Measurements from ENCODE around the gene MYO1E.
A peak's percentile ranks its signal among the peaks of the same experiment; 100 is the strongest.

Gene MYO1E

GRCh38 chr15:59252137-59252536 lies 120.5 kb downstream of the MYO1E start:
- TF ChIP-seq, protein P1, sequence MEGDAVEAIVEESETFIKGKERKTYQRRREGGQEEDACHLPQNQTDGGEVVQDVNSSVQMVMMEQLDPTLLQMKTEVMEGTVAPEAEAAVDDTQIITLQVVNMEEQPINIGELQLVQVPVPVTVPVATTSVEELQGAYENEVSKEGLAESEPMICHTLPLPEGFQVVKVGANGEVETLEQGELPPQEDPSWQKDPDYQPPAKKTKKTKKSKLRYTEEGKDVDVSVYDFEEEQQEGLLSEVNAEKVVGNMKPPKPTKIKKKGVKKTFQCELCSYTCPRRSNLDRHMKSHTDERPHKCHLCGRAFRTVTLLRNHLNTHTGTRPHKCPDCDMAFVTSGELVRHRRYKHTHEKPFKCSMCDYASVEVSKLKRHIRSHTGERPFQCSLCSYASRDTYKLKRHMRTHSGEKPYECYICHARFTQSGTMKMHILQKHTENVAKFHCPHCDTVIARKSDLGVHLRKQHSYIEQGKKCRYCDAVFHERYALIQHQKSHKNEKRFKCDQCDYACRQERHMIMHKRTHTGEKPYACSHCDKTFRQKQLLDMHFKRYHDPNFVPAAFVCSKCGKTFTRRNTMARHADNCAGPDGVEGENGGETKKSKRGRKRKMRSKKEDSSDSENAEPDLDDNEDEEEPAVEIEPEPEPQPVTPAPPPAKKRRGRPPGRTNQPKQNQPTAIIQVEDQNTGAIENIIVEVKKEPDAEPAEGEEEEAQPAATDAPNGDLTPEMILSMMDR (IDR thresholded peaks at IDR 0.05; ENCODE audit: low read depth, low read length, missing control alignments) = no peak
- no peak for DNase-seq (ENCODE audit: extremely low read depth, low read depth)
- H3K4me3 ChIP-seq (replicated peaks; ENCODE audit: low read depth, low read length) = no peak overlapping the region

- DNase-seq (ENCODE audit: extremely low read depth, low read depth) = no peak
- no peak overlapping the region for H3K4me3 ChIP-seq (replicated peaks; ENCODE audit: low read depth, low read length)
- TF ChIP-seq, protein P1 (IDR thresholded peaks at IDR 0.05; ENCODE audit: low read depth, low read length, missing control alignments) = no peak
Observed at GRCh38 chr15:59251001-59251845, 121.4 kb downstream of the MYO1E start.

GRCh38 chr15:59250249-59250648 lies 122.4 kb downstream of the MYO1E start:
- no peak overlapping the region for H3K4me3 ChIP-seq (replicated peaks; ENCODE audit: low read depth, low read length)
- TF ChIP-seq, protein P1 (IDR thresholded peaks at IDR 0.05; ENCODE audit: low read depth, low read length, missing control alignments) = no peak
- DNase-seq (ENCODE audit: extremely low read depth, low read depth) = no peak

- DNase-seq (ENCODE audit: extremely low read depth, low read depth) = no peak
- TF ChIP-seq, protein P1 (IDR thresholded peaks at IDR 0.05; ENCODE audit: low read depth, low read length, missing control alignments) = no peak
- H3K4me3 ChIP-seq (replicated peaks; ENCODE audit: low read depth, low read length) = no peak overlapping the region
Observed at GRCh38 chr15:59249816-59250215, 122.9 kb downstream of the MYO1E start.

- DNase-seq (ENCODE audit: extremely low read depth, low read depth) = peak; percentile 46
- TF ChIP-seq, protein P1 (IDR thresholded peaks at IDR 0.05; ENCODE audit: low read depth, low read length, missing control alignments) = peak; percentile 56
- H3K4me3 ChIP-seq (replicated peaks; ENCODE audit: low read depth, low read length) = no peak overlapping the region
Observed at GRCh38 chr15:59247364-59247763, 125.3 kb downstream of the MYO1E start.

- no peak overlapping the region for H3K4me3 ChIP-seq (replicated peaks; ENCODE audit: low read depth, low read length)
- TF ChIP-seq, protein P1 (IDR thresholded peaks at IDR 0.05; ENCODE audit: low read depth, low read length, missing control alignments) = no peak
- DNase-seq (ENCODE audit: extremely low read depth, low read depth) = no peak
Observed at GRCh38 chr15:59245559-59245958, 127.1 kb downstream of the MYO1E start.
